ENCODE results near the gene GPR25.

GRCh38 chr1:200850554-200850953, 22.2 kb upstream of the GPR25 start:
- TF ChIP-seq CTCF (IDR thresholded peaks at IDR 0.05) (no peak), POLR2AphosphoS5 (IDR thresholded peaks at IDR 0.05) (no peak), POLR2A (IDR thresholded peaks at IDR 0.05) (no peak)

Data from breast epithelium (tissue), 3 donors.